BLaER1 (cell line): Measurements from ENCODE around the gene ACACA.

Experiments used
- H3K27ac ChIP-seq: shearing (Covaris generic); formaldehyde crosslinking; 2 replicates; pipeline ENCODE4 v1.8.1; 2022
- H3K27me3 ChIP-seq: shearing (Covaris generic); formaldehyde crosslinking; 2 replicates; pipeline ENCODE4 v1.8.1; 2022
- H3K36me3 ChIP-seq: shearing (Covaris generic); formaldehyde crosslinking; 2 replicates; pipeline ENCODE4 v1.8.1; 2022
- H3K4me1 ChIP-seq: shearing (Covaris generic); formaldehyde crosslinking; 2 replicates; pipeline ENCODE4 v1.8.1; 2022
- H3K4me2 ChIP-seq: shearing (Covaris generic); formaldehyde crosslinking; 2 replicates; pipeline ENCODE4 v1.8.1; 2022
- H3K4me3 ChIP-seq: shearing (Covaris generic); formaldehyde crosslinking; 2 replicates; pipeline ENCODE4 v1.8.1; 2022
- H3K9ac ChIP-seq: shearing (Covaris generic); formaldehyde crosslinking; 2 replicates; pipeline ENCODE4 v1.8.1; 2022
- H3K9me3 ChIP-seq: shearing (Covaris generic); formaldehyde crosslinking; 2 replicates; pipeline ENCODE4 v1.8.1; 2022
- H4K20me1 ChIP-seq: shearing (Covaris generic); formaldehyde crosslinking; 2 replicates; pipeline ENCODE4 v1.8.1; 2022
- Cebpa-rat ChIP-seq: shearing (Covaris generic); IDR thresholded peaks from 2 replicates; pipeline ENCODE4 v1.8.1; 2022

The ACACA gene

GRCh38 chr17:37293770-37294169 lies 112.9 kb downstream of the ACACA start:
- peaks cover 37% of the 10 kb centered on the region; the same call in 1 of the 2 replicates for H4K20me1 ChIP-seq
- H3K27ac ChIP-seq = no peak overlapping the region
- no peak overlapping the region for H3K4me2 ChIP-seq
- H3K9me3 ChIP-seq = no peaks in the 10 kb centered on the region
- H3K9ac ChIP-seq = no peak overlapping the region
- H3K36me3 ChIP-seq = peaks cover 12% of the 10 kb centered on the region; the same call in 1 of the 2 replicates
- no peak overlapping the region for H3K4me3 ChIP-seq
- H3K4me1 ChIP-seq = peaks cover 13% of the 10 kb centered on the region
- no peaks in the 10 kb centered on the region for H3K27me3 ChIP-seq
- no peak for TF ChIP-seq Cebpa-rat

- H3K4me2 ChIP-seq = no peak overlapping the region
Measured at GRCh38 chr17:37292429-37293139, 114.1 kb downstream of the ACACA start.

GRCh38 chr17:37291351-37291750 lies 115.3 kb downstream of the ACACA start:
- Histone ChIP-seq H3K4me1 (peaks cover 13% of the 10 kb centered on the region), H3K4me2 (no peak overlapping the region), H3K9me3 (no peaks in the 10 kb centered on the region)

More at GRCh38 chr17:37292429-37293139, 114.1 kb downstream of the ACACA start:
- Histone ChIP-seq H3K4me3 (no peak overlapping the region), H3K9ac (no peak overlapping the region), H3K4me1 (peaks cover 13% of the 10 kb centered on the region), H3K27me3 (no peaks in the 10 kb centered on the region), H3K9me3 (no peaks in the 10 kb centered on the region), H3K36me3 (peaks cover 17% of the 10 kb centered on the region; the same call in 1 of the 2 replicates), H4K20me1 (peaks cover 28% of the 10 kb centered on the region; the same call in 1 of the 2 replicates), H3K27ac (no peak overlapping the region)
- TF ChIP-seq Cebpa-rat = no peak

GRCh38 chr17:37286430-37286829 lies 120.2 kb downstream of the ACACA start:
- Histone ChIP-seq H3K36me3 (peaks cover 47% of the 10 kb centered on the region), H3K4me2 (no peak overlapping the region), H4K20me1 (peaks cover 18% of the 10 kb centered on the region; the same call in 1 of the 2 replicates), H3K4me3 (no peak overlapping the region), H3K9ac (no peak overlapping the region), H3K9me3 (no peaks in the 10 kb centered on the region), H3K4me1 (peaks cover 13% of the 10 kb centered on the region), H3K27ac (no peak overlapping the region), H3K27me3 (no peaks in the 10 kb centered on the region)
- no peak for TF ChIP-seq Cebpa-rat

More at GRCh38 chr17:37291351-37291750, 115.3 kb downstream of the ACACA start:
- no peak overlapping the region for H3K9ac ChIP-seq
- TF ChIP-seq Cebpa-rat = no peak
- H3K36me3 ChIP-seq = peaks cover 21% of the 10 kb centered on the region
- no peak overlapping the region for H3K4me3 ChIP-seq
- no peaks in the 10 kb centered on the region for H3K27me3 ChIP-seq
- peaks cover 35% of the 10 kb centered on the region for H4K20me1 ChIP-seq
- H3K27ac ChIP-seq = no peak overlapping the region

- Histone ChIP-seq H4K20me1 (peaks cover 18% of the 10 kb centered on the region; the same call in 1 of the 2 replicates), H3K27ac (no peak overlapping the region), H3K9me3 (no peaks in the 10 kb centered on the region), H3K36me3 (peaks cover 62% of the 10 kb centered on the region), H3K4me2 (no peak overlapping the region), H3K4me1 (no peaks in the 10 kb centered on the region), H3K9ac (no peak overlapping the region), H3K4me3 (no peak overlapping the region), H3K27me3 (no peaks in the 10 kb centered on the region)
- TF ChIP-seq Cebpa-rat = no peak
Measured at GRCh38 chr17:37284191-37284590, 122.4 kb downstream of the ACACA start.

GRCh38 chr17:37283414-37283961 lies 123.1 kb downstream of the ACACA start:
- TF ChIP-seq Cebpa-rat = no peak
- no peaks in the 10 kb centered on the region for H3K4me1 ChIP-seq
- H3K27me3 ChIP-seq = no peaks in the 10 kb centered on the region
- H4K20me1 ChIP-seq = peaks cover 18% of the 10 kb centered on the region; the same call in 1 of the 2 replicates
- H3K36me3 ChIP-seq = peaks cover 59% of the 10 kb centered on the region
- H3K9me3 ChIP-seq = no peaks in the 10 kb centered on the region
- H3K4me2 ChIP-seq = no peak overlapping the region
- H3K4me3 ChIP-seq = no peak overlapping the region
- H3K9ac ChIP-seq = no peak overlapping the region
- no peak overlapping the region for H3K27ac ChIP-seq

GRCh38 chr17:37280841-37281240 lies 125.8 kb downstream of the ACACA start:
- no peaks in the 10 kb centered on the region for H3K9me3 ChIP-seq
- H3K4me3 ChIP-seq = no peak overlapping the region
- H3K4me1 ChIP-seq = no peaks in the 10 kb centered on the region
- H4K20me1 ChIP-seq = 0 out of 2 replicates have a peak, but pooled peaks cover 6% of the 10 kb centered on the region
- no peak overlapping the region for H3K4me2 ChIP-seq
- peaks cover 74% of the 10 kb centered on the region for H3K36me3 ChIP-seq
- no peak overlapping the region for H3K9ac ChIP-seq
- no peak overlapping the region for H3K27ac ChIP-seq
- no peak for TF ChIP-seq Cebpa-rat
- no peaks in the 10 kb centered on the region for H3K27me3 ChIP-seq

GRCh38 chr17:37278247-37278894 lies 128.3 kb downstream of the ACACA start:
- H3K9ac ChIP-seq = no peak overlapping the region
- H3K27me3 ChIP-seq = no peaks in the 10 kb centered on the region
- no peak overlapping the region for H3K4me2 ChIP-seq
- no peaks in the 10 kb centered on the region for H4K20me1 ChIP-seq
- no peak for TF ChIP-seq Cebpa-rat
- H3K4me3 ChIP-seq = no peak overlapping the region
- peaks cover 83% of the 10 kb centered on the region for H3K36me3 ChIP-seq
- H3K9me3 ChIP-seq = no peaks in the 10 kb centered on the region
- H3K27ac ChIP-seq = no peak overlapping the region
- 0 out of 2 replicates have a peak, but pooled peaks cover 3% of the 10 kb centered on the region for H3K4me1 ChIP-seq

- Histone ChIP-seq H3K9me3 (no peaks in the 10 kb centered on the region), H3K9ac (no peak overlapping the region), H4K20me1 (no peaks in the 10 kb centered on the region), H3K4me1 (0 out of 2 replicates have a peak, but pooled peaks cover 5% of the 10 kb centered on the region), H3K27ac (no peak overlapping the region), H3K36me3 (peaks cover 78% of the 10 kb centered on the region), H3K27me3 (no peaks in the 10 kb centered on the region), H3K4me3 (no peak overlapping the region), H3K4me2 (no peak overlapping the region)
- no peak for TF ChIP-seq Cebpa-rat
Measured at GRCh38 chr17:37276475-37276874, 130.2 kb downstream of the ACACA start.

GRCh38 chr17:37274461-37274860 lies 132.2 kb downstream of the ACACA start:
- no peak overlapping the region for H3K27ac ChIP-seq
- no peaks in the 10 kb centered on the region for H3K9me3 ChIP-seq
- H3K4me2 ChIP-seq = no peak overlapping the region
- no peaks in the 10 kb centered on the region for H3K27me3 ChIP-seq
- no peak overlapping the region for H3K9ac ChIP-seq
- 0 out of 2 replicates have a peak, but pooled peaks cover 5% of the 10 kb centered on the region for H3K4me1 ChIP-seq
- H4K20me1 ChIP-seq = no peaks in the 10 kb centered on the region
- H3K4me3 ChIP-seq = no peak overlapping the region
- no peak for TF ChIP-seq Cebpa-rat
- peaks cover 82% of the 10 kb centered on the region for H3K36me3 ChIP-seq
